ENCODE data around the gene HTR2B.

GRCh38 chr2:231129216-231129615 lies 4.4 kb upstream of the HTR2B start:
- no peak for TF ChIP-seq POLR2A (IDR thresholded peaks at IDR 0.05; ENCODE audit: extremely low read depth, insufficient read length)
- no peak for TF ChIP-seq CTCF (IDR thresholded peaks at IDR 0.05; ENCODE audit: low read depth, low read length)

All from NB4 (cell line).